ENCODE measurements around the gene NFKBIE. TPM values are rescaled to one million over a fixed set of nuclear protein-coding genes. Genes with fewer than 3 reads are reported as not detected.

Gene NFKBIE
- total RNA-seq, 4 donors from 2014 or later, result 1.3 to 5.9 (median 2.8) TPM

DNA sequence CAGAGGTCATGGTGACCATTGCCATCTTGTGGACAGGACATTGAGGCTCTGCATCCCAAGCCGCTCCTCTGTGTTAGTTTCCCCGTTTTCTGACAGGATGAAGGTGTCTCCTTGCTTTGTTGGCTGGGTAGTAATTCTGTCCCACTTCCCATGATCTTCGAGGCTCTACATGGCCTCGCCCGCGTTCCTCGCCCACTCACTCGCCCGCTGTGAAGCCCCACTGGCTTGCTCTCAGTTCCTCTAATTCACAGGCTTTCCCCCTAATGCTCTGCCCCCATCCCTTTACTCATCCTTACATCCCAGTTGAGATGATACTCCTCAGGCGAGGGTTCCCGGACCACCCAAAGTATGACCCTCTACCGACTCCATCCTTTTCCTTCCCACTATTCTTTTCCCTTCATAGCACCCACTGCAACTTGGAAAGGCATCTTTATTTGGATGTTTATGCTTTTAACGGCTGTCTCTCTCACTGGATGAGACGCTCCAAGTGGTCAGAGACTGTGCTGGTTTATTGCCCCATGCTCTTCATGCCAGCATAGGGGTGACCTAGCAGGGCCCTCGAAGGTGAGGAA, 7.5 kb downstream of the NFKBIE start:
- DNase-seq, result no peak
- TF ChIP-seq, protein P1, sequence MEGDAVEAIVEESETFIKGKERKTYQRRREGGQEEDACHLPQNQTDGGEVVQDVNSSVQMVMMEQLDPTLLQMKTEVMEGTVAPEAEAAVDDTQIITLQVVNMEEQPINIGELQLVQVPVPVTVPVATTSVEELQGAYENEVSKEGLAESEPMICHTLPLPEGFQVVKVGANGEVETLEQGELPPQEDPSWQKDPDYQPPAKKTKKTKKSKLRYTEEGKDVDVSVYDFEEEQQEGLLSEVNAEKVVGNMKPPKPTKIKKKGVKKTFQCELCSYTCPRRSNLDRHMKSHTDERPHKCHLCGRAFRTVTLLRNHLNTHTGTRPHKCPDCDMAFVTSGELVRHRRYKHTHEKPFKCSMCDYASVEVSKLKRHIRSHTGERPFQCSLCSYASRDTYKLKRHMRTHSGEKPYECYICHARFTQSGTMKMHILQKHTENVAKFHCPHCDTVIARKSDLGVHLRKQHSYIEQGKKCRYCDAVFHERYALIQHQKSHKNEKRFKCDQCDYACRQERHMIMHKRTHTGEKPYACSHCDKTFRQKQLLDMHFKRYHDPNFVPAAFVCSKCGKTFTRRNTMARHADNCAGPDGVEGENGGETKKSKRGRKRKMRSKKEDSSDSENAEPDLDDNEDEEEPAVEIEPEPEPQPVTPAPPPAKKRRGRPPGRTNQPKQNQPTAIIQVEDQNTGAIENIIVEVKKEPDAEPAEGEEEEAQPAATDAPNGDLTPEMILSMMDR (IDR thresholded peaks at IDR 0.05), result no peak
- no peak for TF ChIP-seq POLR2A (IDR thresholded peaks at IDR 0.05)
- no peaks in the 10 kb centered on the region for H3K36me3 ChIP-seq
- peak overlapping the region; percentile 90 to 96 for H3K27ac ChIP-seq
- peaks cover 0 to 13% of the 10 kb centered on the region in 2 donors for H3K4me1 ChIP-seq
- H3K4me3 ChIP-seq, result peak overlapping the region; percentile 62 to 89
- no peaks in the 10 kb centered on the region for H3K9me3 ChIP-seq
- intact Hi-C loops (cut with DNase I; ENCODE audit: low total_unique reads), result no loop called here
- H3K27me3 ChIP-seq, result no peaks in the 10 kb centered on the region

DNA sequence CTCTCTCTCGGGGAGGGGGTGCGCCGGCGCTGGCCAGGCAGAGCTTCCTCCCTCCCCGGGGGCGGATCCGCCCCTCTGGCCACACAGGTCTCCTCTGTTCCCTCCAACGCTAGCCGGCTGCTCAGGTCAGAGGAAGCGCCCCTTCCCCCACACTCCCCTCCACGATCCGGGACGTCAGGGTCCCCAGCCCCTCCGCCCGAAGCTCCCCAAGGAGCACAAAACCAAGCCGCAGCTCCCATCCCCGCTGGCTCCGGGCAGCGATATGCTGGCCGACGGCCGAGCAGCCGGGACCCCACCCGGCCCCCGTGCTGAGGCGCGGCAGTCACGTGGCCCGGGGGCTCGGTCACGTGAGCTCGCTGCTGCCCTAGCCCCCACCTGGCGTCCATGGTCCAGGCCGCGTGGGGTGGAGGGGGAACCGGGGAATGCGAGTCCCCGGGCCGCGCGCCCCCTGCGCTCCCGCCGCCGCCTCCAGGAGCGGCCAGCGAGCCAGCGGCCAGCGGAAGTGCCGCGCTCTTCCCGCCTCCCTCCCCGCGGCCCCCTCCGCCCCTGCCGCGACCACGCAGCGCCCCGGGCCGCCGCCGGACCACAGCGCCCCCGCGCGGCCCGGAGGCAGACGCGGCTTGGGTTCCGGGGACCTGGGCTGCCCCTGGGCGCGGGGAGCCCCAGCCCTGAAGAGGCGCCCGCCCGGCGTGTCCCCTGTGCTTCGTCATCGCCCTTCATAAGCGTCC, 8.2 kb downstream of the NFKBIE start, which contains the start of gene SLC35B2:
SLC35B2 (minus strand) TSS at position 504 of the 728 bp plus-strand sequence; CDS start at position 386, 118 bp downstream.
- Histone ChIP-seq H3K4me3 (peak within 1 kb of the TSS; percentile 62 to 89), H3K4me1 (peaks cover 0 to 6% of the 10 kb centered on the region in 2 donors), H3K36me3 (no peaks in the 10 kb centered on the region), H3K27ac (peak within 1 kb of the TSS; percentile 90 to 96), H3K9me3 (no peaks in the 10 kb centered on the region), H3K27me3 (no peaks in the 10 kb centered on the region)
- DNase-seq, result peak; percentile 57 to 74
- intact Hi-C loops (cut with DNase I; ENCODE audit: low total_unique reads), result no loop called here
- TF ChIP-seq POLR2A (IDR thresholded peaks at IDR 0.05), result peak; percentile 52 to 87
- TF ChIP-seq, protein P1 (IDR thresholded peaks at IDR 0.05), result peak; percentile 50 to 93 (median 89)

DNA sequence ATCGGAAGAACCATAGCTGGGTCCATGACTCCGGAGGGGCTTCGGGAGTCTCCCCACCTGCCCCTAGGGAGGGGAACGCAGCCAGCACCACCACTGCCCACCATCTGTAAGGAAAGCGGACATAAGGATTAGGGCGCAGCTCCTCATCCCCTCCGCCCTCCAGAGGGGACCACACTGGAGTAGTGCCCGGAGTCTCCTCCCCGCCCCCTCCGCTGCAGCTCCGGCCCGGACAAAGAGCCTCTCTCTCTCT, 8.7 kb downstream of the NFKBIE start:
- no peak for TF ChIP-seq POLR2A (IDR thresholded peaks at IDR 0.05)
- TF ChIP-seq, protein P1 (IDR thresholded peaks at IDR 0.05), result no peak
- intact Hi-C loops (cut with DNase I; ENCODE audit: low total_unique reads), result no loop called here
- peak overlapping the region; percentile 62 to 89 for H3K4me3 ChIP-seq
- peak in 1 of 2 donors; percentile 61 for DNase-seq
- no peaks in the 10 kb centered on the region for H3K27me3 ChIP-seq
- no peaks in the 10 kb centered on the region for H3K9me3 ChIP-seq
- peaks cover 0 to 6% of the 10 kb centered on the region in 2 donors for H3K4me1 ChIP-seq
- no peaks in the 10 kb centered on the region for H3K36me3 ChIP-seq
- H3K27ac ChIP-seq, result peak overlapping the region; percentile 90 to 96

DNA sequence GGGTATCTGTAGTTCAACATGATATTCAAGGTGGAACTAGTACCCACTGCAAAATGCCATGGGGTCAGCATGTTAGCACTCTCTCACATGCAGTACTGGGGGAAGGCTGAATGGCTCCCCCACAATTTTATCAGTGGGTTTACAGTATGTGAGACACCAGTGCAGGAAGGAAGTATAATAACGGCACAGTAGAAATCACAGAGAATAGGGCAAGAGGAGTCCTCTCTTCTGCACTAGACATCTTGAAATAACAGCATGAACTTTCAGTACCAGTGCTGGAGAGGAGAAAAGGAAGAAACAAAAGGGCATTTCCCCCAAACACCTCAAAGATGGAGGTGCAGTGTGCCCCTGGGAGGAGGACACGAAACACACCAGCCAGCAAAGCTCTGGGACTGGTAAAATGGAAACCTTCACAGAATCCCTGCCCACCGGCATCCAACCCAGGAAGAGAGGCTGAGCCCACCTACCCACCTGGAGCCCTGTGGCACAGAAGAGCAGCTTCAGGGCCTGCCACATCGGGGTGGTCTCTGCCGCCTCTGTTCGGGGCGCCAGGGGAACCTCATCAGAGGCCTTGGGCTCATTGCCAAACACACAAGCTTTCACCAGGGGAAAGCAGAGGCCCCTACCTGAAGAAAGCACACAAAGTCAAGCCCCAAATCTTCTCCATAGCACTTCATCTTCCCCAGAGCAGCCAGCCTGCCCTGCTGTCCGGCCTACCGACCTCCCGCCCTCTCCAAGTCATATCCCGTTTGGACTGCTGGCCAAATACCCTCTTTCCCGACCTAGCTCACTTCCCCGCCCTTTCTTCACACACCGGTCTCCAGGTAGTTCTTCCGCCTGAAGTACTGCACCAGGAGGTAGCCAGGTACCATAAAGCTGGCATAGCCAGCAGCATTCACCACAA, 9.2 kb downstream of the NFKBIE start:
- H3K4me1 ChIP-seq, result peaks cover 0 to 6% of the 10 kb centered on the region in 2 donors
- TF ChIP-seq, protein P1 (IDR thresholded peaks at IDR 0.05), result no peak
- TF ChIP-seq POLR2A (IDR thresholded peaks at IDR 0.05), result no peak
- no peaks in the 10 kb centered on the region for H3K27me3 ChIP-seq
- peak overlapping the region; percentile 62 to 89 for H3K4me3 ChIP-seq
- DNase-seq, result no peak
- H3K36me3 ChIP-seq, result no peaks in the 10 kb centered on the region
- intact Hi-C loops (cut with DNase I; ENCODE audit: low total_unique reads), result no loop called here
- no peaks in the 10 kb centered on the region for H3K9me3 ChIP-seq
- H3K27ac ChIP-seq, result peak overlapping the region; percentile 90 to 96

All from uterus (tissue), 4 donors.